Colon (tissue), 2 donors: ENCODE measurements around the gene FAM193B.

Experiments
- FAIRE-seq: peaks from 2 replicates; lab custom pipeline; 2012; peaks lifted over from hg19 to GRCh38; lab: Jason Lieb, UNC
- donor health status: control.
- donor health status: control.

FAM193B gene

DNA sequence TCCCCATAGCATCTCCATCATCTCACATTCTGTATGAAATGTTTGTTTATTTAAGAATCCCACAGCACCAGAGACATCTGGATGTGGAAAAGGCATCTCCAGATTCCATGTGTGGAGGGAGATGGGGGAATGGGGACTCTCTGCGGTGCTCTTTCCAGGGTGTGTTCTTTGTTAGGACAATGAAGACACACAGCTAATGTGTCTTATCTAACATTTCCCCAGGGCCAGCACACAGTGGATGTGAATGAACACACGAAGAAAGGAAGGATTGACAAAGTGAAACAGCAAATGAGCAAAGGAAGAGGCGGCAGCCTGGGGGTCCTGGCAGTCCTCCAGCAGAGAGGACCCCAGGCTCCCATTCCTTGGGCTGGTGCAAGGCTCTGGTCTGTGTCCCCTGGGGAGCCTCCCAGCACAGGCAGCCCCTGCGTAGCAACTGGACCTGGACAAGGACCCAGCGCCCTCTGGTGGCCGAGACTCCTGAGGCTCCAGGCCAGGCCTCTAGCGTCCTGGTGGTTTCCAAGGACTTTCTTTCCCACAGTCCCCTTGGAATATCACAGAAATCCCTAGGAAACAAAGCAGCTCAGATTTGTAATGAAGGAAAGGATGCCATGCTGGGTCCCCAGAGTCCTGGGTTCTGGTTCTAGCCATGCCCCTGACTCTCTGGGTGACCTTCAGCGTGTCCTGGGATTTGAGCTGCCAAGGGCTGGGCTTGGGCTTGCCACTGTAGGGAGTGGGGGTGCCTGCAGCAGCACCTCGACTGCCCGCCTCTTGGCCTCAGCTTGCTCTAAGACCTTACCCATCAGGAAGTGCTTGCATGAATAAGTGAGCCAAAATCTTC is 53.5 kb downstream of the FAM193B start:
- FAIRE-seq = no peak

DNA sequence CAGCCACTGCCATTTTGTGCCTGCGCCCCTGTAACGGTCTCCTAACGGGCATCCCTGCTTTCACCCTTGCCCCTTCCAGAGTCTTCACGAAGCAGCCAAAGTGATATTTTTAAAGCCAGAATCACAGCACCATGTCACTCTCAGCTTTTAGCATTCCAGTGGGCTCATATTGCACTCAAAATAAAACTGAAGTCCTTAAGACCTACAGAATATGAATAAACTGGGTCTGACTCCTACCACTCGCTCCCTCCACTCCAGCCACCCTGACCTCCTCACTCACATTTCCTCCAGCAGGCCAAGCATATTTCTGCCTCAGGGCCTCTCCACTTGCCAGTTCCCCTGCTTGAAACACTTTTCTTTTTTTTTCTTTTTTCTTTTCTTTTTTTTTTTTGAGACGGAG is 54.5 kb downstream of the FAM193B start:
- FAIRE-seq = no peak

DNA sequence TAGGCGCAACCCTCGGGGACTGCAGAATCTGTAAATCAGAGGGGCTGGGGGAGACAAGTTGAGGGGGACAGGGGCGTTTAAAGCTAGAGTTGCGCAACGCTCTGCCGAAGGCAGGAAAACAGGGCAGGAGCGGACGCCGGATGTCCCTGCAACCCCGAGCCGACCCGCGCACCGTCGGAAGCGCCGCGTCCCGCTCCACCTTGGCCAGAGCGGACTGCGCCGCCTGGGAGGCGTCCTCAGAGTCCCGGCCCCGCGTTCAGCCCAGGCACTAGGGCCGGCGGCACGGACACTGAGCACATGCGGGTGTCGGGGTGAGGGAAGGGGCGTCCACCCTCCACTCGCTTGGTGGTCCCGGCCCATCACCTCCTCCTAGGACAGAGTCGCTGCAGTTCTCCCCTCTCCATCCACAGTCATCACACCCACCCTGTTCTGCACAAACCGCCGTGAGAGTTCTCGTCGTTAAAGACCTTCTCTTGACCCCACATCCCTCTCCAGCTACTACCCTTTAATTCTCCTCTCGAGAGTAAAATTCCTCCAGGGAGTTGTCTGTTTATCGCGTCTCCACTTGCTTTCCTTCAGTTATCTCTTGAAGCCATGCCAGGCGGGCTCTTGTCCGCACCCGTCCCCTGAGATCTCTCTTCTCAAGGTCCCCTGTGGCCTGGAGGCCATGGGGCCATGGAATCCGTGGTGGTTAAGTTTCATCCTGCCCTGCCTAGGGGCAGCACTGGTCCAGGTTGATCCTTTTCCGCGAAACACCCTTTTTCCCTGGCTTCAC is 56.2 kb downstream of the FAM193B start:
- no peak for FAIRE-seq

DNA sequence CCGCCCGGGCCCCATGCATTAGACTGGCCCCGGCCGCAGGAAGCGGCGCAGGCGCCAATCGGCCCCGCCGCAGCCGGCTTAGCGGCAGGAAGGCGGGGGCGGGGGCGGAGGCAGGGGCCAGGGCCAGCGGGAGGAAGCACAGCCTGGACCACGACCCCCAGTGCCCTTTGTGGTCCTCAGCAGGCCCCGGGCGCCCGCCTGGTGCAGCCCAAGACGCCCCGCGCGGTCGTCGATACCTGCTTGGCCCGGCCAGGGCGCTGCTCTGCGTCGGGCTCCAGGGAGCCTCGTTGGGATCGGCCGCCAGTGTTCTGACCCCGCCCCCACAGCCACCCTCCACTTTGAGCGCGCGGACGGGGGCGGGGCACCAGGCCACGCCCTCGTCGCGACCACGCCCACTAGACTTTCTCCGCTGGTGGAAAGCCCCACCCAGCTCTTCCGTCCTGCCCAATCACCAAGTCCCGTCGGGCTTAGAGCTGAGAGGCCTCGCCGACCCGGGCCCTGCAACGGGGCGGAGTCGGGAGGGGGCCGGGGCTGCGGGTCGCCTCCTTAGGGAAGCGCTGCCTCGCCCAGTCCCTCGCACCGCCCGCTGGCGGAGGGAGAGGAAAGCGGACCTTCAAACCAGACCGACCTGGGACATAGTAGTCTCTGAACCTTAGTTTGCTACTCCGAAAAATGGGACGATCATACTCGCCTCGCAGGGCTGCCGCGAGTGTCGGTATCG is 56.9 kb downstream of the FAM193B start, which contains the start of gene PDLIM7:
TSS of gene PDLIM7 (minus strand) at position 313 of the 721 bp plus-strand sequence. CDS start 1,092 bp downstream, outside the sequence.
- FAIRE-seq = no peak

DNA sequence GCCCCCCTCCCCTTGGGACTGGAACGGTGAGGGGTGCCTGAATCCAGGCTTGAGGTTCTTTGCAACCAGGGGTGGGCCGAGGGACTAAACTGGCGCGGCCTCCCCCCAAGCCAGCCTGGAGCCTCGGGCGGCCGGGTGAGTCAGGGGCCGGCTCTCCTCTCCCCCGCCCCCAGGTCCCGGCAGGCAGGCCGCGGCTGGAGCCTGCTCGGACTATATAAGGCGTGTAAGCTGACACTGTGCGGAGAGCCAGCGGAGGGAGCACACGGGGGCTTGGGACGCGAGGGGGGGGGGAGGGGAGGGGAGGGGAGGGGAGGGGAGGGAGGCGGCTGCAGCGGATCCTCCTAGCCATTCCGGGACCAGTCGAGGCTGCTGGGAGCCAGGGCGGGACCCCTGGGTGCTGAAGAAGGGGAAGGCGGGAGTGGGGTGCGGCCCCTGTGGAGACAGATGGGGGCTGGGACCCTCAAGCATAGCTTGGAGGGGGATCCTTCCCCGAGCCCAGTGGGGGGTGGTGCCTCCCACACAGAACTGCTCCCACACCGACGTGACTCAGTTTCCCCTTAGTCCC is 57.6 kb downstream of the FAM193B start:
- FAIRE-seq = no peak

DNA sequence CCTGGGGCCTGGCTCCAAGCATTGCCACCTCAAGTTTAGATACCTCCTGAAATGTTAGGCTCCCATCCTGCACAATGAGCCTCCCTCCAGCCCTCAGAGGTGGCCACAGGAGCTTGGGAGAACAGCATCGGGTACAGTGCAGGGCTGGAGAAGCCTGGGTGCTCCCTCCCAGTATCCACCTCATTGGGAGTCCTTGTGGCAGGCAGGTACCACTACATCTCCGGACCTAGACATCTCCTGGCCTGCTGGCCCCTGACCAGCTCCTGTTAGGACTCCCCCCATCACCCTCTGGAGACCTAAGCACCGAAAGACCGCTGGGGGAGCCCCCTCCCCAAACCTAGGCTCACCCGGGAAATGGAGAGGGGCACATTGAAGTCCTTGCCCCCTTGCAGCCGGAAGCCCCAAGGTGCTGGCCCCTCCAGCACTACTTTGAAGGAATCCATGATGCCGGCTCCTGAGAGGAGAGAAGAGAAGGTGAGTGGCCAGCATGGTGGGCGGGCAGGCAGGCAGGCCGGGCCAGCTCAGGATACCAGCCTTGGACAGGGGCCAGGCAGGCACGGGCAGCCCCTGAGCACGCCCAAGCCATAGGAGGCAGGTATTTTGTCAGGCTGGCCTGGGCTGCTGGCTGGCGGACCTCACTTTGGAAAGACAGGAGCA is 58.2 kb downstream of the FAM193B start:
- no peak for FAIRE-seq

DNA sequence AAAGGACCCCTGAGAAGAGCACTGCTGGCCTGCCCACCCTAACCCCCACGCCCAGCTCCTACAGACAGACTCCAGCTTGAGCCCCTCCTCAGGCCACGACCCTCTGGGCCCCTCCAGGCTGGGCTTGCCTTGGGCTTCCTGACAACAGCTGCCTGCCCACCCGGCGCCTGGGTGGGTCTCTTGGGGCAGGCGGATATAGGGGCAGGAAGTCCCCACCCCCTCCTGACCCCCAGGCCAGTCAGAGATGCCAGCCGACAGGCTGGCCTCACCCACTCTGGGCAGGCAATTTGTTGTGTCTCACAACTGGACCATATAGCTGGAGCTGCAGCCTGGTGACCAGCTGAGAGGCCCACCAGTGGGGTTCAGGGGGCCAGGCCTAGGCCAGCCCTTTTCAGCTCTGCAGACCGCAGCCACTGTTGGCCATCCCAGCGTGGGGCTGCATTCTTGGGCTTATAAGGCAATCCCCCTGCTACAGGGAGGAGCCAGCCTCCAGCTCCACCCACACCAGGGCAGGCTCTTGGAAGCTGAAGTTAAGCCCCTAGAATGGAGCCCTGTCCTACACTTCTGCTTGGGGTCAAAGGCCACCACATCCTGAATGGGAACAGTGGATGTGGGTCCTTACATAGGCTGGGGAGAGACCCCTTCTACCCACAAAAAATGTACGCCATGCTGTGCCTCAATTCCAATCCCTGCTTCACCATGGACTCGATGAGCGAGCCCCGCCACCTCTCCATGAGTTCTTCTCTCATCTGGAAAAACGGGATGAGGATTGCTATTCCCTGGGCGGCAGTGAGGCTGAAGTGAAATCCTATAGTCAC is 58.9 kb downstream of the FAM193B start:
- no peak for FAIRE-seq

DNA sequence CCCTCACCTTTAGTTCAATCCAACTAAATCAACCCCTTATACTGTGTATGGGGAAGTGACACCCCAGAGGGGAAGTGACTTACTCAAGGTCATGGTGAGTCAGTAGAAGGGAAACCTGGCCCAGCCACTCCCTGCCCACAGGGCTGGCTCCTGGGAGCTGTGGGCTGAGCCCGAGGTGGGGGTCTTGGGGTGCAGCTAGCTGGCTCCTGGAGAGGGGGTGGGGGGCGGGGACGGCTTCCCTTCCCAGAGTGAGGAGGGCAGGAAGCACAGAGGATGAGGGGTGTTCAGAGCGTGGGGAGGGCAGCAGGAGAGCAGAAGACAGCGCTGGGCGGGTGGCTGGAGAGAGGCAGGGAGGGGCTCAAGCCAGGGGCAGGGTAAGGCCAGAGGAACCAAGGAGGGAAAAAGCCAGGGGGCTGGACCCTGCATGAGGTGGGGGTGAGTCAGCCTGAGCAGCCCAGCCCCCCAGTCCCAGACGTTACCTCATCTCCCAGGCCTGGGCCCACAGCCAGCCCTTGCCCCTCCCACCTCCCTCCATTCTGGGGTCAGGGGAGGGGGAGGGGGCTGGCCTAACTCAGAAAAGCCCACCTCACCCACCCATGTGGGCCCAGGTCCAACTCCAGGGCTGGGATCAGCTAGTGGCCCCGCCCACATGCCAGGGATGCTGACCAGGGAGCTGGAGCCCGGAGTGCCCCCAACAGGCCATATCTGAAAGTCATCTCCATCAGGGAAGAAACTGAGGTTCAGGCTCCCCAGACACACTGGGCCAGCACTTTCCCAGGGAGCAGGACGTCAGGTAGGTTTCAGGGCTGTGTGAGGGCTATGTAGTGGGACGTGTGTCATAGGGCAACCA is 59.8 kb downstream of the FAM193B start:
- FAIRE-seq = no peak

DNA sequence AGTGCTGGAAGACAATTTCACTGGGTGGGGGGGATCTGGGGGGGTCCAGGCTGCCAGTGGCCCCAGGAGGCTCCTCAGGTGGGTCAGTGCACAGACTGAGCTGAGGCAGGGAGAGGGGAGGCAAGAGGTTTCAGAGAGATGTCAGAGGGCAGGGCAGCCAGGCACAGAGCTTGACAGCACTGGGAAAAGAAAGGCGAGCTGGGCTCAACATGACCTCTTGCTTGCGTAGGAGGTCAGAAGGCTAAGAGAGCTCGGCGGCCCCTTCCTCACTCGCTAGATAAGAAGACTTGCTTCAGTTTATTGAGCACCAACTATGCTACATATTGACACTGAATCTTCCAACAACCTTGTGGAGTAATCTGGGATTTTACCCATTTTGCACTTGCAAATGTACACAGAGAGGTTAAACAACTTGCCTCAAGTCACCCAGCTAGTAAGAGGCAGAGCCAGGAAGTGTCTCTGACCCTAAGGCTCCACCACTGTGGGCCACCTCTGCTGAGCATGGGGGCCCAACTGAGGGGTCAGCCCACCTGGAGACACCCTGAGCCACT is 60.5 kb downstream of the FAM193B start:
- FAIRE-seq = no peak

DNA sequence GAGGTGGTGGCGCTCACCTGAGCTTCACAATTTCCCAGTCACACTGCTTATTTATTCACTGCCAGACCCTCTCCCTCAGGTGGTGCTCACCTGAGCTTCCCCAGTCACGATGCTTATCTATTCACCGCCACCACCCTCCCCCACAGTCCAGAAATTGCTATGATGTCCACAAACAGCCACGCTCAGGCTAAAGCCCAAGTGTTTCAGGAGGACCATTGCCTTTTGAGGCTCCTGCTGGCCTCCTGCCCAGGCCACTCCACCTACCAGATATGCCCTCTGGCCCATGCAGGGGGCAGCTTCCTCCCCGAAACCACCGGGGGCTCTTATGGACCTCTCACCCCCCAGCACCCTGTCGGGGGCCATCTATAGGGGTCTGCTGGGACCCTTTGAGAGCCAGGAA is 61.5 kb downstream of the FAM193B start:
- FAIRE-seq = no peak

DNA sequence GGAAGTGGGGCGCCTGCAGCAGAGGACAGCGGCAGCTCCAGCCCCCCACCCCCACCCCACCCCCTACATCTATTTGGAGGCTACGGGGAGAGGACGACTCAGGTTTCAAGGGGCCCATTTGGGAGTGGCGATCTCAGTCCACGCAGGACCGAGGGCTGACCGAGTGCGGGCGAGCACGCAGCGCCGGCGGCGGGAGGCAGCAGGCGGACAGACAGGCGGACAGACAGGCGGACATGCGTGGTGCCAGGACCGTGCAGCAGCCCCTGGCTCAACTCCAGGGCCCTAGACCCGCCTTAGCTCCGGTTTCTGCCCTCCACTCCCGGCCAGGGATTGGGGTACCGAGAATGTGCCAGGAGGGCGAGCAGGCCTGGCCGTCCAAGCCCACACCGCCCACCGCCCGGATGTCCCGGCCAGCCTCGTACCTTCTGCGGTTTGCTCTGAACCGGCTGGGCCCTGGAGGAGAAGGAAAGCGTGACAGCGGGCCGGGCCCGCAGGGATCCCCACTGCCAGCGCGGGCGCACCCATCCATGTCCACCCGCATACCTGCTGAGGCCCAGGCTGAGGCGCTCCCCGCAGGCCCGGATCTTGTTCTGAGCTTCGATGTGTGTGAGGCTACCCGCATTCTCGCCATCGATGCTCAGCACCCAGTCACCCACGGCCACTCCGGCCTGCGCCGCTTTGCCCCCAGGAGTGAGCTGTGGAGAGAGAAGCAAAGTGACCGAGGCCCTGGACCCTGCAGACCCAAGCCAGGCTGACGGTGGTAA is 62.2 kb downstream of the FAM193B start:
- FAIRE-seq = no peak

DNA sequence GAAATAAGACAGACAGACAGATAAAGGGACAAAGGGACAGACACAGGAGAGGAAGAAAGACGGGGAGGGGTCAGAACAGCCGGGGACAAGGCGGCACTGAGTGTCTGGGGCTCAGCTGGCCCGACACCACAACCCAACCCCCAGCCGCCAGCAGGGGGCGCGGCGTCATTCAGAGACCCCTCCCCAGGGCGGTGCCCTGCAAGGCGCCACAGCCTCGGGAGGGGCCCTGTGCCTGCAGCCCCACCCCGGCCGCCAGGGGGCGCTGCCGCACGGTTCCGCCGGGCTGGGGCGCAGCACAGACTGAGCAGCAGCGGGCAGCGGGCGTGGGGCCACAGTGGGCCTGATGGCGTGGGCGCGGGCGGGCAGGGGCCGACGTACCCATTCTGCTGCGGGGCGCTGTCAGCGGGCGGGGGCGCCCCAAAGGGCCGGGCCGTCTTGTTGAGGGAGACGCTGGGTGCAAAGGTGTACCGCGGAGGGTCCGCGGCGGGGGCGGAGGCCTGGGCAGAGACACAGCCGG is 62.9 kb downstream of the FAM193B start:
- no peak for FAIRE-seq

DNA sequence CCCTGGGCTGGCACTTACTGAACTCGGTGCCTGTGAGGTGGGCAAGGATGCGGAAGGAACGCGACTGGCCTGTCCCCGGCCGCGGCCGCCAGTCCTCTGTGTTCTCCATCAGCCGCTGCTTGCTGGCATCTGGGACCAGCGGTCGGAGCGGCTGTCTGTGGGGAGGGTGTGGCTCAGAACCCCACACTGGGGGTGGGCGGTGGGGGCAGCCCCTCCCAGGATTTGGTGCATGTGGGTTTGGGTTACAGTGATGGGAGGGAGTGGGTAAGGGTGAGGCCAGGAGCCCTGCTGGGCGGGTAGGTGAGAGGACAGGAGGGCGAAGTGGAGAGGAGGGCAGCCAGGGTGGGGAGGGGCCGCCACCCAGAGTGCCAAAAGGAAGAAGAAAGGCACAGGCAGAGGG is 63.4 kb downstream of the FAM193B start:
- no peak for FAIRE-seq

DNA sequence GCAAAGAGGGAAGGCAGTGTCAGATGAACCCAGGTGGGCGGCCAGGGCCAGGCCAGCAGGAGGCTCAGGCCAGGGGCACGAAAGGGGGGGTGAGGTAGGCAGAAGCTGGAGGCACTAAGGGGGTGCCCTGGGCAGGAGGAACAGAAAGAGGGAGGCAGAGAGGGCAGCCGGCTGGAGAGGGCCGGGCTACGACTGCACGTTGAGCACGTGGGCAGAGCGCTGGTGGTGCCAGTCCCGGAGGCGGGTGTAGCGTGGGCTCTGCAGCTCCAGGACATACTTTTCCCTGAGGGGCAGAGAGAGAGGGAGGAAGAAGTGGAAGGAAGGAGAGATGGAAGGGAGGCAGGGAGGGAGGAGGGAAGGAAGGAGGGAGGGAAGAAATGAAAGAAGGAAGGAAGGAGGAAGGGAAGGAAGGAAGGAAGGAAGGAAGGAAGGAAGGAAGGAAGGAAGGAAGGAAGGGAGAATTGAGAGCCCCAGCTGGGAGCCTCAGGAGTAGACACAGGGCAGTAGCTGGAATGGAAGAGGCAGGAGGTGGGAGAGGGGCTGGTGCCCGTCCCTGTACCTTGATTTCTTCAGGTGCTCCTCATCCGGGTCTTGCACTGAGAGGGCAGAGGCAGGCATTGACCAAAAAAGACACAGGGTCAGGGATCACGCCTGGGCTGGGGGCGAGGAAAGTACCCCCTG is 63.9 kb downstream of the FAM193B start:
- FAIRE-seq = no peak

DNA sequence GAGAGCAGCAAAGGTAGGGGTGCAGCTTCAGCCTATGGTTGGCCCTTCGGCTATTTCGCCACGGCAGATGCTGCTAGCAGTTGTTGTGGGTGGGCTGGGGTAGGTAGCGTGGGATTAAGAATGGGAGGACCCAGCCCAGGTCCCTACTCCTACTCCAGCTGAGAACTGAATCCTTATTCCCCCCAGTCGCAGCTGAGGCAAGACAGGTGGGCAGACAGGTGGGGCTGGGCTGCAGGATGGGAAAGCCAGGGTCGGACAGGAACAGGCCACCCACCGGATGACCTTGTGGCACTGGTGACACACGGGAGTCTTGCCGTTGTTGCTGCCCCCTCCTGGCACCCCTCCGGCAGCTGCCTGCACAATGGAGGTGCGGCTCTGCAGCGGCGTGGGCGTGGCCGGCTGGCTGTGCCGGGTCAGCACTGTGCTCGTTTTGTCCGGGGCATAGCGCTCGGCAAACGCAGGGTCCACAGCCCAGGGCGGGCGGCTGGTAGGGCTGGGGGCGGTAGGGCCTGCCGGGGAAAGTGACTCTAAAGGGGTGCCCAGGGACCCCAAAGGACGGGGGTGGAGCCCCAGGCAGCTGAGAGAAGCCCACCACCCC is 65.1 kb downstream of the FAM193B start:
- no peak for FAIRE-seq

DNA sequence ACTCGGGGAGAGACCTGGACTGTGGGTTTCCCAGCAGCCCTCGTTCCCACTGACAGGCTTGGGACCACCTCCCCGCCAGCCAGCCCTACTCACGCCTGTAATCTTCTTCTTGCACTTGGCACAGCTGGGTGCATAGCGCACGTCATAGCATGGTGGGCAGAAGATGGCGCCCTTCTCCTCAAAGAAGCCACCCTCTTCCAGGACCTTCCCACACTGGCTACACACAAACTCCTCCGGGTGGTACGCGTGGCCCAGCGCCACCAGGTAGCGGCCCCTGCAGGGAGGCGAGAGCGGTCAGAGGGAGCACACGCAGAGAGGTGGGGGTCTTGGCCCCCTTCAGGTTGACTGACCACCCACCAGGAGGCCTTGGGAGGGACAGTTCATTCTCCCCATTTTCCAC is 66.4 kb downstream of the FAM193B start:
- no peak for FAIRE-seq

DNA sequence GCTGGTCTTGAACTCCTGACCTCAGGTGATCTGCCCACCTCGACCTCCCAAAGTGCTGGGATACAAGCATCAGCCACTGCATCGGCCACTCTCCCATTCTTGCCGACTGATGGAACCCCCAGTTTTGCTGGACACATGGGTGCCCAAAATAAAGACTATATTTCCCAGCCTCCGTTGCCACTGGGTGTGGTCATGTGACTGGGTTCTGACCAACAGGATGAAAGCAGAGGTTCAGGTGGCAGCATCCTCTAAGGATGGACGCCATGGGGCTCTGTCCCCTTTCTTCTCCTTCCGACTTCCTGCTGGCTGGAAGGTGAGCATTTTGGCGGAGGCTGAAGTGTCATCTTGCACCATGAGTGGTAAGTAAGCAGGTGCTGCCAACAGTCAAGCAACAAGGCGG is 67.2 kb downstream of the FAM193B start:
- no peak for FAIRE-seq

DNA sequence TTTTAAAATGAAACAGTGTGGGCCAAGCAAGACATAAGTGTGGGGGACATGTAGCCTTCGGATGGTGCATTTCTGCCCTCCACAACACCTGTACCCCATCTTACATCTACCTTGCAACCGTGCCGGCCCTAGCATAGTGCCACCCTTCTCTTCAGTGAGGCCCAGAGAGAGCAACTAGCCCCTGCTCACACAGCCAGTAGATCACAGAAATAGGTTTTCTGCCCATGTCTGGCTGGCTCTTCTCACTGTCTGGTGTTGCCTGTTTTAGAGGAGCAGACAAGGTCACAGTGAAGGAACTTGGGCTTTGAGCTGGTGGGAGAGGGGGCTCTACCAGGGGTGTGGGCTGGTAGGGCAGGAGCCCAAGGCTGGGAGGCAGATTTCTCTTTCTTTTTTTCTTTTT is 68.1 kb downstream of the FAM193B start:
- FAIRE-seq = no peak
